HG03460 (cell line): ENCODE data around the gene BNIP5.
"Not testable (repeated sequence)": the region's sequence is repeated elsewhere in the genome, so short reads cannot be mapped to it uniquely, and the experiment has no call there.

ENCODE experiments used
- ATAC-seq: cut with Tn5 transposase; IDR thresholded peaks from one replicate; pipeline ENCODE4 v1.9.1; 2021; ENCODE audit not compliant: unreplicated experiment

BNIP5 gene

DNA sequence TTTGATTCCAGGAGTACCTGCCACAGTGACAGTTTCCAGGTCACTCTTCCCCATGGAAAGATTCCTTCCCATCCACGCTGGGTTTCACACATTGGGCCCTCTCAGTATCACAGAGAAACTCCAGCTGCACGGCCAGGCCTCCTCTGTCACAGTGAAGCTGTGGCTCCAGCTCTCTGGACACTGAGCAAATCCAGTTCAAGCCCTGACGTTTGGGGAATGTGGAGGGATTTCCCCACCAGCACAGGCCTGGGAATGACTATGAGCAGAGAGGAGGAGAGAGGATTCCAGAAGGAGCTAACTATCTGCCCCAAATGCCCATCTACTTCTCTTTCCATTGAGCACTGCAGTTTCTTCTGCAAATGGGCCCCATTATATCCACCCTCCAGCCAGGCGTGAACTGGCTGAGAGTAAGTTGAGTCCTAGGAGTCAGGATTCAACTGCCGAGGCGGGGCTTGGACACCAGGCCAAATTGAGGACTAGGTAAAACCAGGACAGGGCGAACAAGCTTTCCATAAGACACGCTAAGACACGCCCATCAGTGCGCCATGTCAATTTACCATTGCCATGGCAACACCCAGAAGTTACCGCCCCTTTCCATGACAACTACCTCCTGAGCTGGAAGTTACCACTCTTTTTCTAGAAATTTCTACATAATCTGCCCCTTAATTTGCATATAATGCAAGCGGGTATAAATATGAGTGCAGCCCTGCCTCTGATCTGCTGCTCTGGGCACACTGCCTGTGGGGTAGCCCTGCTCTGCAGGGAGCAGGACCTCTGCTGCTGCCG is 9.2 kb upstream of the BNIP5 start:
- ATAC-seq = no peak

GRCh38 chr6:36343109-36343680 is 6.5 kb upstream of the BNIP5 start:
- no peak for ATAC-seq

- no peak for ATAC-seq
These were observed 4.1 kb upstream of the BNIP5 start for GRCh38 chr6:36340618-36341454.

- no peak for ATAC-seq
These were observed 3.6 kb upstream of the BNIP5 start for GRCh38 chr6:36340306-36340617.

DNA sequence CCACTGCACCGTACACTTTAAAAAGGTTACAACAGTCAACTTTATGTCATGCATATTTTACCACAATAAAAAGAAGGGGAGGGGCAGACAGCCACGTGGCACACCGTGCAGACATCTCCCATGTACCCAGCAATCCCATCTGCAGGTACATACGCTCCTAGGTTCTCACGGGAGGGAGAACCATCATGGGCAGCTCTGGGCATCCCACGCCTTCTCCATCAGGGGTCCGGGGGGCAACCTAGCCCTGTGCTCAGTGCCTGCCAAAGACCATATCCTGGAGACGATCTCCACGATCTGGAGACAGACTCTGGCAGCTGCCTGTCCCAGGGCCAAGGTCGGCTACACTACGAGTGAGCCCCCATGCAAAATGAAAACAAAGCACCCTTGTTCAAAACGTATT is 2.5 kb upstream of the BNIP5 start:
- ATAC-seq = no peak

DNA sequence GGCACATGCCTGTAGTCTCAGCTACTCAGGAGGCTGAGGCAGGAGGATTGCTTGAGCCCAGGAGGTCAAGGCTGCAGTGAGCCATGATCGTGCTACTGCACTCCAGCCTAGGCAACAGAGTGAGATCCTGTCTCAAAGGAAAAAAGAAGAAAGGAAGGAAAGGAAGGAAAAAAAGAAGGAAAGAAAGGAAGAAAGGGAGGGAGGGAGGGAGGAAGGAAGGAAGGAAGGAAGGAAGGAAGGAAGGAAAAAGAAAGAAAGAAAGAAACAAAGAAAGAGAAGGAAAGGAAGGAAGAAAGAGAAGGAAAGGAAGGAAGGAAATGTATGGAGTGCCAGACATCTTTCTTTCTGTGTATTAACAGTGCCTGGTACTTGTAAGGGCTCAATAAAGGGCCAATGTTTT is 1.5 kb upstream of the BNIP5 start:
- ATAC-seq = not testable (repeated sequence)

DNA sequence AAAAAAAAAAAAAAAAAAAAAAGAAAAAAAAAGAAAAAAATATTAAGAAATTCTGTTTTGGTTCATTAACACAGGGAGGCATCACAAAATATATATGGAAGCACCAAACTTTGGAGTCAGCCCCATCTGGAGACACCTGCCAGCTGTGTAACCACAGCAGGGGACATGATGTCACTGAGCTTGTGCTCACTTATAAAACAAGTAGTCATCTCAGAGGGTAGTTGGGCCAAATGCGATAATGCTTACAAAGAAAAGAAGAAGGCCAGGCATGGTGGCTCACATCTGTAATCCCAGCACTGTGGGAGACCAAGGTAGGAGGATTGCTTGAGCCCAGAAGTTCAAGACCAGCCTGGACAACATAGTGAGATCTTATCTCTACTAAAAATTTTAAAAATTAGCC is 1.1 kb upstream of the BNIP5 start:
- ATAC-seq = no peak

DNA sequence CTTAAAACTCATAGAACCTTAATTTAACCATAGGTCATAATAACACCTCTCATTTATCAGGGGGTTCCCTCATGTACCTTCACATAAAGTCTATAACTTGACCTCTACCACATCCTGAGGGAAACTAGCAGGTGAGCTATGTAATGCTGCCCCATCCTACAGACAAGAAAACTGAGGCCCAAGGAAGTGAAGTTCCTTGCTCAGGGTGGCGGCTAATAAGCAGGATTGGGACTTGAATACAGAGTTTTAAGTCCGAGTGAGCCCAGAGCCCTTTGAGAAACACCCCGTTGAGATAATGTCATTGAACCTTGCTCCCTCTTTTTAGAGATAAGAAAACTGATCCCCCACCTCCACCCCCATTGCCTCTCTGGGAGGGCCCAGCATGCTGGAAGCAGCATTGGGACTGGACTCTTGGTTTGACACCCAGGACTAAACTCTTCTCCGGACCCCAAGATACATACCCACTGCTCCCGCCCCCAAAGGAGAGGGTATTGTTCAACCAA is 429 bp downstream of the BNIP5 start:
- ATAC-seq = no peak

DNA sequence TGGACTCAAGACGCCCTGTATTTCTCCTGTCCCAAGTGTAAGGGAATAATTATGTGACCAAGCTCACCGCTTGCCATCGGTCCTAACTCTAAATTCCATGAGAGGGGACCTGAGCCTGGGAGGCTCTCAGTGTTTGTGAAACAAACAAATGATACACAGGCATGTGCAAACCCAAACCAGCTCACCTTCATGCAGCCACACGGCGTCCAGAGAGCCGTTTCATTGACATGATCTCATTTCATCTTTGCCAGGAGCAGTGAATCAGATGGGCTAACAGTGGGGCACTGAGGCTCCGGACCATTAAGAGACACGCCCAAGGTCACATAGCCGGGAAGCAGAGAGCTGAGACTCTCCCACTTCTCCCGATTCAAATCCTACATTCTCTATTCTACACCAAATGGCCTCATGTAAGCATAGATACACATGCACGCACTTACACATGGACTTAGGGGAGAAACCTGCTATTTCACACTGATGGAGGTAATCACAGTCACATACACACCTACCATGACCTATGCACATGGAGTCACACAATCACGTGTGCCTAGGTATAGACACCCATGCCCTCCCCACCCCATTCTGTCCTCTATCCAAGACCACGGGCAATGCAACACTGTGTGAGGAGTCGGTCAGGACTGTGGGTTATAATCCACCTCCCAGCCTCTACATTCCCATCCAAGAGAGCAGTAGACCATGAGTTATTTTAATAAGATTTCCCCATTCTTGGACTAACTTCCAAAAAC is 1.1 kb downstream of the BNIP5 start:
- no peak for ATAC-seq

GRCh38 chr6:36334832-36335459 is 1.7 kb downstream of the BNIP5 start:
- no peak for ATAC-seq

DNA sequence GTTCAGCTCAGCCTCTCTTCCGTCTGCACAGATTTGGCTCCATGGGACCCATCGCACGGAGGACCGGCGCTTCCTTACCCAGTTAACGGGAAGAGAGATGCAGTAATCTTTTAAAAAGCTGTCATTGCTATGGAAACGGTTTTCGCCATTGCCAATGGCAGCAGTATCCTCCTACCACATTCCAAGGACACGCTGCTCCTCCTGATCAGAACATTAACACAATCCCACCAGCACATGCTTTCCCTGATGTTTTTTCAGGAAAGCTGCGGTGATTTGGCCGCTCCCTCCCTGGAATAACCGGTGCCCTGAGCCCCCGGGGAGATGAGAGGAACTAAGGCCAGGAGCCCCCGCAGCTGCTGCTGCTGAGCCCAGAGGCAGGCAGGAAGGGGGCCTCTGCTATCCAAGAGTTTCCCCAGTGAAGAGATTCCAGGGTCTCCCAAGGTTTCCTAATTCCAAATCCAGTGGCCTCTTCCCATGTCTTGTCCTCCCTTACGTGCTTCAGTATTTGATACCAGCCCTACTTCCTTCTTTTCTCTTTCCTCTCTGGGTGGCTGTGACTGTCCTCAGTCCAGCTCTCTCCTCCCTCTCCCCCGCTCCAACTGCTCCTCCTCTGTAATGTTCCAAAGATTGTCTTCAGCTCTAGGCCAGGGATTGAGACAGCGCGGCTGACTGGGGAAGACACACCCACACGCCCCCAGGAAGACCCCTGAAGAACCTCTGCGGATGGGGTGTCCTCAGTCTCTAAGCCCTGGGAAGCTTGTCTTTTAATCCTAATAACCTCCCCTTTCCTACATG is 2.6 kb downstream of the BNIP5 start:
- no peak for ATAC-seq

GRCh38 chr6:36333171-36333895 is 3.4 kb downstream of the BNIP5 start:
- no peak for ATAC-seq

DNA sequence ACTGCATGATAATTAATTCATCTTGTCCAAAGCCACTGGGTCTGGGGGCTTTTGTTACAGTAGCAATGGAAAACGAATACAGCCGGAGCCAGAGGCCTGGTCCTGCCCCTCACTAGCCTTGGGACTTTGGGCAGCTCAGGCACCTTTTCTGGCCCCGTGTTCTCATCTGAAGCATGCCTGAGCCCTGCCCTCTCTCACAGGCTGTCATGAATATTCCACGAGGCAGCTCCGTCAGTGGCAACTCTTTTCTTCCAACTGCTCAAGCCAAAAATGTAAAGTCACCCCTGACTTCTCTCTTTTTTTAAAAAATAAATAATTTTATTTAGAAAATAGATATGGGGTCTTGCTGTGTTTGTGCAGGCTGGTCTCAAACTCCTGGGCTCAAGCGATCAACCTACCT is 5.3 kb downstream of the BNIP5 start:
- ATAC-seq = no peak

DNA sequence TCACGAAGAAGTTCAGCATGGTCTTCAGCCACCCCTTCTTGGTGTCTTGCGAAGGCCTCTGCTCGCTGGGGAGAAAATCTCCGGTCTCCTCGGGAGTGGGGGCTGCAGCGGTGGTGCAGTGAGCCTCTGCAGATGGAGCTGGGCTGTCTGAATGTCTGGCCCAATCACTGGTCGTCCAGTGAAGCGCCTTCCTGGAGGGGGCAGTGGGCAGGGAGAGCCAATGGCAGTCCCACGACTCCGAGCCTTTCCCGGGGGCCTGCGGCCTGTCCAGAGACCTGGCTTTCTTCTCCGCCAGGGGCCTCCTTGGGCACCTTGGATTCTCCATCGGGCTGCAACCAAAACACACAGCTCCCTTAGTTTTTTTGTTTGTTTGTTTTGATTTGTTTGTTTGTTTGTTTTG is 6.3 kb downstream of the BNIP5 start:
- no peak for ATAC-seq

DNA sequence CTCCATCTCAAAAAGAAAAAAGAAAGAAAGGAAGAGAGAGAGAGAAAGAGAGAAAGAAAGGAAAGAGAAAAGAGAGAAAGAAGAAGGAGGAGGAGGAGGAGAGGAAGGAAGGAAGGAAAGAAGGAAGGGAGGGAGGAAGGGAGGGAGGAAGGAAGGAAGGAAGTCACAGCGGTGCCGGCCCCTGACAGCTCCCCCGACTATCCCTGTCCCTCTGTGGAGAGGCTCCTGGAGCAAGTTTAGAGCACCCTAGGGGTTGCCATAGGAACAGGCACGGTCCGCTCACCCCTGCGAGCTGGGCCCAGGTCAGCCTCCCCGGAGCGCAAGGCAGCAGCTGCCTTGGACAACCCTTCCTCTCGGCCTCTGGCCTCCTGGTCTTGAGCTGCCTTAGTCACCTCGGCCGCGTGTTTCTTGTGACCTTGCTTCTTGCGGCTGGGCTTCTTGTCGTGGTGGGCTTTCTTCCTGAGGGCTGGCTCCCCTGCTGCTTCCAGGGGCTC is 6.8 kb downstream of the BNIP5 start:
- ATAC-seq = no peak

DNA sequence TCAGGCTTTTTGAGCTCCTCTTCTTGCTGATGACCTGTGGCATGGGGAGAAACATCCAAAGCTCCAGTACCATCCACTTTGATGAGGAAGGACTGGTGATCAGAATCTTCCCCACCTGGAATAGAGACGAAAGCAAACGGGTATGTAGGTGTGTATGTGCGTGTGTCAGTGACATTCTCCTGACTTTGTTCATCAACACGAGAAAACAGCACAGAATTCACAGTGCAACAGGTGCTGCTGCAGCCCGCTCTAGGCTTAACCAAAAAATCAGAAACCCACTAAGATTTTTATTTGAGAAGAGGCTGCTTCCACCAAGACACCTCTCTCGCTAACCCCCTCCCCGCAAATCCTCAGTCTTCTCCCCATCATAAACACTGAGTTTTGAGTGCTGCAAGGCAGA is 8.1 kb downstream of the BNIP5 start:
- no peak for ATAC-seq

GRCh38 chr6:36327919-36328236 is 8.8 kb downstream of the BNIP5 start:
- no peak for ATAC-seq

GRCh38 chr6:36327226-36327918 is 9.3 kb downstream of the BNIP5 start:
- no peak for ATAC-seq
